ENCODE measurements around the gene RAB31.

Gene RAB31

DNA sequence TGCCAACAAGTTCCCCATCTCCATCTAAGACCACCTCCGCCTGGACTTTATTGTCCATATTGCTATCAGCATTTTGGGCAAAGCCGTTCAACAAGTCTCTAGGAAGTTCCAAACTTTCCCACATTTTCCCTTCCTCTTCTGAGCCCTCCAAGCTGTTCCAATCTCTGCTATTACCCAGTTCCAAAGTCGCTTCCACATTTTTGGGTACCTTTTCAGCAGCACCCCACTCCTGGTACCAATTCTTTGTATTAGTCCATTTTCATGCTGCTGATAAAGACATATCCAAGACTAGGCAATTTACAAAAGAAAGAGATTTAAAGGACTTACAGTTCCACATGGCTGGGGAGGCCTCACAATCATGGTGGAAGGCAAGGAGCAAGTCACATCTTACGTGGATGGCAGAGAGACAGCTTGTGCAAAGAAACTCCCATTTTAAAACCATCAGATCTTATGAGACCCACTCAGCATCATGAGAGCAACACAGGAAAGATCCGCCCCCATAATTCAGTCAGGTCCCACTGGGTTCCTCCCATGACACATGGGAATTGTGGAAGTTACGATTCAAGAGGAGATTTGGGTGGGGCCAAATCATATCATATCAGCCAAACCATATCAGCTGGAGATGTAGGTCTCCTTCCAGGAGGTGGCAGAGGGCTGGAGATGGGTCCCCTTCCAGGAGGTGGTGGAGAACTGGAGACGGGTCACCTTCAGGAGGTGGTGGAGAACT lies 157.8 kb downstream of the RAB31 start:
- DNase-seq (ENCODE audit: low spot score): no peak

DNA sequence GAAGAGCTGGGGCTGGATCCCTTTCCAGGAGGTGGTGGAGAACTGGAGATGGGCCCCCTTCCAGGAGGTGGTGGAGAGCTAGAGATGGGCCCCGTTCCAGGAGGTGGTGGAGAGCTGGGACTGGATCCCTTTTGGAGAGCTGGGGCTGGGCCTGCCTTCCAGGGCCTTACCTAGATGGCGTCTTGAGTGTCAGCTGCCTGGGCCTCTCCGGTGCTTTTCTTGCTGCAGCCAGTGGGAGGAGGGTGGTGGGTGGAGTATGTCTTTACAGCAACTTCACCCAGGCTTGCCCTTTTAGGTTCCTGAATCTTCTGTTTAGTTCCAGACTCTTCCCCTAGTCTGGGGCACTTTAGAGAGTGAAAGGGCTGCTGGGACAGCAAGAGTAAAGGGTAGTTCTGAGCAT lies 158.5 kb downstream of the RAB31 start:
- no peak for DNase-seq (ENCODE audit: low spot score)

DNA sequence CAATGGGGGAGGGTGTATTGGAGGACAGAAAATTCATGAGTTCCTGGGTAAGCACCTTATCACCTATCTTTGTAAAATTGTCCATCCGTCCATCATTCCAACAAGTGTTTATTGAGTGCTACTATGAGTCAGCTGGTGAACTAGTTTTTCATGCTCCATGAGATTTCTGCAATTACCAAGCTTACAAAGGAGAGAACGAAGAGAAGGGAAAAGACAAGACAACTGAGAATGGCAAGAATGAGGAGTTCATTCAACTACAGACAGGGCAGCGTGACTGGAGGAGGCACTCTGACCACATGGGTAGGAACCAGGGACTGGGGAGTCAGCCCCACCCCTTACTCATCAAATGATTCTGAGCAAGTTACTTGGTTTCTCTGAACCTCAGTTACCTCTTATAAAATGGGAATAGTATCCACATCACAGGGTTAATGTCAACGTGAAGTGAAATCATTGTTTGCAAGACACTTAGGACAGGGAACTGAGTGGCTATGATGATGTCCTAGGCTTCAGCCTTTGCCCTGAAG lies 159.0 kb downstream of the RAB31 start:
- no peak for DNase-seq (ENCODE audit: low spot score)

DNA sequence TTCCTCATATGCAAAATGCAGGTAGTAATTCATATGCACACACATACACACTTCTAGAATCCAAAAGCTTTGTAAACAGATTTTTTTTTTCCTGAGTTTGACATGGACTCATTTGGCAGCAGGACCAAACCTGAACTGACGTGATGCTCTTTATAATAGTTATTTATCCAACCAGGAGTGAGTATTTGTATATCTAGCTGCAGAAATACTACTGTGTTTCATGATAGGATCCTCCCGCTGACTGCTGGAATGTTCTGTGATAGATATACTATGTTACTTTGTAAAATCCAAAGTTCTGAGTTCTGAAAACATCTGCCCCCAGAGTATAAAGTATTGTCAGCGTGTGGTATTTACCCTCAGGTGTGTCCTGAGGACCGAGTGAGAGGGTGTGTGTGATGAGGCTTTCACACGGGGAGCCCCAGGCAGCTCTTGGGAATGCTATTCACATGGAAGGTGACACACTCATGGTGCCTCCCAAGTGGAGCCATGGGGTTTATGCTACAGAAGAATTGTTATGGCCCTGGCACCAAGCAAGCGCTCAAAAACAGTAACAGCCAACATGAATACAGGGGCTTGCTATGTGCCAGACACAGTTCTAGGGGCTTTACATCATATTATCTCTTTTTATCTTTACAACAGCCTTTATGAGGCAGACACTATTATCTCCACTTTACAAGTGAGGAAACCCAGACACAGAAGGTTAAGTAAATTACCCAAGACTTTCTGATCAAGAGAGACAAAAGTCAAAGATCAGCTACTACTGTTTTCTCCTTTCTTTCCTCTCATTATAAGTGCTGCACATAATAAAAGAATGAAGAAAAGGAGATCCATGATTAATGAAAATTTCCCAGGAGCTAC lies 161.0 kb downstream of the RAB31 start:
- DNase-seq (ENCODE audit: low spot score): no peak

DNA sequence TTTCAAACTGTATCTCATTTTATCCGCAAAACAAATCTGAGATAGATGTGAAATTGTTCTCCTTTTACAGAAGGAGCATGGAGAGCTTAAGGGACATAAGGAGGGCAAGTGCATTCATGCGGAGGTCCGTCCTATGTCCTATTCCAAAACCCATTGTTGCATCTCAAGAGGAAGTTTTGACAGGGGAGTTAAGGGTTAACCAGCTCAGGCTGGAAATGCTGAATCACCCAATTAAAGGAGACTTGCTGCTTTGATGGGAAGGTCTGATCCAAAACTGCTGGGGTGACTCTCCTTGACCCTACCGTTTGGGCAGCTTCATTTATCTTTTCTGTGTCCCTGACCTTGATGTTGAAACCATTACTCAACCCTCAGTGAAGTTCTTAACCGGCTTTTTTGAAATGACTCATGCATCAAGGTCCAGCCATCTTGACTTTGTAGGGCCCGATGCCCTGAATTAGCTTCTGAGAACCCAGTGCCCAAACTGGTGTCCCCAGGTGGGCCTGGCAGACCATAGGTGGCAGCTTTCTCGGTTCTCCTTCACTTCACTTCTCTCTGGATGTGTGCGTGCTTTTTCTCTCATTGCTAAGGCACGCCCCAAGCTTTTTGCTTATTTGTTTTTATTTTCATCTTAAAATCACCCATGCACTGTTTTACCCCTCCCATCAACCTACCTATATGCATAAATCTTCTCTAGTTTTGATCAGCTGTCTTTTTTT lies 161.8 kb downstream of the RAB31 start:
- DNase-seq (ENCODE audit: low spot score): no peak

DNA sequence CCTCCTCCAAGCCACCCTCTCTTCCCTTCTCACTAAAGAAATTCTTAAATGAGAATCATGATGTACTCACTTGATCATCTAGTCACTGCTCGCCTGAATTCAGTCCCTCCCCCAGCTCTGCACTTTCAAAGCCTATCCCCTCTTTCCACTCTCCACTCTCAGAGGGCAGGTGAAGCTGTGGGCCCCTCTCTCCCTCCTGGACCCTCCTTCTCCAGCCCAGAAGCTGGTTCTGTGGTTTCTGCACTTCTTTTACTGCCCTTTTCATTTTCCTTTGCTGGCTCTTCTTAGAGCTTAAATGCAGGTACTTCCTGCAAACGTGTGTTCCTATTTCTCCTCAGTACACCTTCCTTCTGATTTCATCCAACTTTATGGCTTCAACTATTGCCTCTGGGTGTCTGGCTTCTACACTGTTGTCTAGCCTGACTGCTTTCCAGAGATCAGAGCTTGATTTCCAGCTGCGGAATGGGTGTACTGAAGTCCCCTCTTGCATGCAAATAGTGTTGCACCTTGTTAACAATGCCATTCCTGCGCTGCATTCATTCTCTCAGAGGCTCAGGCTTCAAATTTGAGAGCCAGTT lies 162.4 kb downstream of the RAB31 start:
- no peak for DNase-seq (ENCODE audit: low spot score)

DNA sequence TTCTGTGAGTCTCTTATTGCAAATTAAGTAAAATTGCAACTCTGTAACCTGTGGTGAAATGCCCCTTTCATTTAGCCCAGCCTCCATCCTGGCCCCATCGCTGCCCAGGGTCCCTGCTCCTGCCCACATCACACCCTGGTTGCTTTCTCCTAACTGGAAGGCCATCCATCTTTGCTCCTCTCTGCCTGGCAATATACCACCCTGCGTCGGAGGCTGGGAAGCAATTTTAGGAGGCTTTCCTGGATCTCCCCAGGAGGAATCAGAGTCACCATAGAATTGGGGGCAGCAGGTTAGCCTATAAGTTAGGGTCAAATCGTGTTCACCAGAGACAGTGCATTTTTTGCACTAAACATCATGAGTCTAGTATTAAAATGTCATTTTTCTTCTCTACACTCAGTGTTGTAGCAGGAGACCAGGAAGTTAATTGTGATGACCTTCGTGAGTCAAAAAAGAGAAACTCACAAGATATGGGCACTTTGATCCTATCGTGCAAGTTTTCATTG lies 163.2 kb downstream of the RAB31 start:
- DNase-seq (ENCODE audit: low spot score): no peak

DNA sequence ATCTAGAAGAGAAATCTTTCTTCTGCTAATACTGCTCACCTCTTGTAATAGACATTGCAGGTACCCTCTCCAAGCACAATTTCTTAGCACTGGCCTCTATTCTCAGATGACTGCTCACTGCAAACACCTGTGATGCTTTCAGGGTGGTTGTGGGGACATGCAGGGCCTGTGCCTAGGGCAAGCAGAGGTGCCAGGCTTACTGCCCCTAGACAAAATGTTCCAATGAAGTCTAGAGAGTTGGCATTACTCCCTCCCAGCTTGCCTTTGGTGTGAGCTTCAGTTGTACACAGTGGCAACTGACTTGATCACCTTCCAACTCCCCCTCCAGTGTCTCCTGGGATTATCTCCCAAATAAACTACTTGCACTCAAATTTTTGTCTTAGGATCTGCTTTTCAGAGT lies 164.7 kb downstream of the RAB31 start:
- no peak for DNase-seq (ENCODE audit: low spot score)

DNA sequence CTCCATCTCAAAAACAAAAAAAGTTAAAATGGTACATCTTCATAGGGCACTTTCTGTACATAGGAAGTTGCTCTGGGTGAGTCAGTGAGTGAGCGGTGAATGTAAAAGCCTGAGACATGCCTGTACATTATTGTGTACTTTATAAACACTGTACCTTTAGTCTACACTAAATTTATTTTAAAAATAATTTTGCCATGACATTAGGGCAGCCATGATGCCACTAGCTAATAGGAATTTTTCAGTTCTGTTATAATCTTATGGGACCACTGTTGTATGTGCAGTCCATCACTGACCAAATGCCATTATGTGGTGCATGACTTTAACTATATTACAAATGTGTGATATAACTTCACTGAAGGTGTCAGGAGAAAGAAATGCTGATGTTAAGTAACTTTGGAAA lies 166.6 kb downstream of the RAB31 start:
- DNase-seq (ENCODE audit: low spot score): no peak

DNA sequence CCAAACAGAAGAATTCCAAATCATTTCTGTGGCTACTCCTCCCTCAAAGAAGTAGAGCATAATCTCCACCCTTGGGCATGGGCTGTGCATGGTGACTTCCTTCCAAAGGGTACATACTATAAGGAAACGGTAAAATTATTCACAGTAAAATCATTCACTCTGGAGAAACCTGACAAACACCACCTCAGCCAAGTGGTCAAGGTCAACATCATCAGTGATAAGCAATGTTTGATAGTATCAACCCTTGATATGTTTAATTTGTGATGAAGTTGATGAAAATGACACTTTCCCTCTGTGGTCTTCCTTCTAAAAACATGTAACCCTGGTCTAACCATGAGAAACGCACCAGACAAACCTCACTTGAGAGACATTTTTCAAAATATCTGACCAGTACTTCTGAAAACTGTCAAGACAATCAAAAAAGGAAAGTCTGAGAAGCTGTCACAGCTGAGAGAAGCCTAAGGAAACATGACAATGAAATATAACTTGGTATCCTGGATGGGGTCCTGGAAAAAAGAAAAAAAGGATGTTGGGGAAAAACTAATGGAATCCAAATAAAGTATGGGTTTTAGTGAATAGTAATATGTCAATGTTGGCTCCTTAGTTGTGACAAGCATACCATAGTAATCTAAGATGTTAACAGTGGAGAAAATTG lies 168.2 kb downstream of the RAB31 start:
- no peak for DNase-seq (ENCODE audit: low spot score)

DNA sequence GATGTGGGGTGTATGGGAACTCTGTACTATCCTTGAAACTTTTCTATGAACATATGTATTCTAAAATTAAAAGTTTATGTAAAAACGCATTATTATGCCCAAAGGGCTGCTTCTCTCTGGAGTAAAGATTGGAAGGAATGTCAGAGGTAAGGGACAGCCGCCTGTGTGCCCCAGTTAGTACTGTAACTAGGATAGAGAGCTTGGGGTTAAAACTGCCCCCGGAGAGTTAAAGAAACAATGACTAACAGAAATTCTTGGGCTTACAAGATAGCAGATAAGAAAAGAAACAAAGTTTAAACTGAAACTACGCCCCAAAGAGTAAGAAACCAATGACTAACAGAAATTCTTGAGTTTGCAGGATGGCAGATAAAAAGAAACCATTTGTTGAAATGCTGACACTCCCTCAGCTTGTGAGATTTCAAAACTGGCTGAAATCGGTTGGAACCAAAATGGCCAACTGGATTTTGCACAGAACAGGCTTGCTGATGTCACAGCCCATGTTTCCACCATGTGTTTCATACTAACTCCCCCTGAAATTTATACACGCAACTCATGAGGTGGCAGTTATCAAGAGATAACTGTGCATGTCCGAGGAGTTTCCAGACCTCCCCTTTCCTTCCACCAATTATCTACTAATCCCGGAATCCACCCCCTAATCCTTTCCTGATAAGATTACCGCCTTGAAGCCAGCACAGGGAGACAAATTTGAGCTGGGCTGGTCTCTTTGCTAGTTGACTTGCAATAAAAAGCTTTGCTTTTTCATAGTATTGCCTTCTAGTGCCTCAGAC lies 169.0 kb downstream of the RAB31 start:
- DNase-seq (ENCODE audit: low spot score): no peak

DNA sequence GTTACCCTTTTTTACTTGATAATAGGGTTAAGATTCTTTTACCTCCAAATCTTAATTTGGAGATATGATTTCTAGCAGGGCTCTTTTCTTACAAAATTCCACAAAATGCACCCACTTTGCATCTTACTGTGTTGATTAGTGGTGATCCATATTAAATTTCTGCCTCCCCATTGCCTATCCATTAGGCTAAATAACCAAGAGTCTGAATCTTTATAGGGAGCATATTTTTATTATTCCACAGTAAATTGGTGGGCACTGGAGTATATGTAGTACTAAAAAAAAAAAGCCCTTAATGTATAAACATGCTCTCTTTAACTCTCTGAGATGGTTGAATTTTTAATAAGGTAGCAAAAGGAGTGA lies 169.5 kb downstream of the RAB31 start:
- no peak for DNase-seq (ENCODE audit: low spot score)

DNA sequence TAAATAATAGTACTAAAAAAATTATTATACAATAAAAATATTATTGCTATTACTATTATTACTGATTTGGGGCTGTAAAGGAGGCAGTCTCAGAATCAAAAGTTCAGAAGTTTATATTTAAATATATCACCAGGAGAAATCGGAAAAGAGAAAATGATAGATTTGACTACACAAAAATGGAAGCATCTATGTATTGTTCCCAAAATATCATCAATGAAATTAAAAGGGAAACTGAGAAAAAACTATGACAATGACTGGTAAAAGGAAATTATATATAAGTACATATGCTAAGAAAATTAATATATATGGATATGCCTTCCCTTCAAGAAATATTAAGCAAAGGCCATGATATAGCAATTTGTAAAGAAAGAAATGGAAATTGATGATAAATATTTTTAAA lies 170.0 kb downstream of the RAB31 start:
- DNase-seq (ENCODE audit: low spot score): no peak

DNA sequence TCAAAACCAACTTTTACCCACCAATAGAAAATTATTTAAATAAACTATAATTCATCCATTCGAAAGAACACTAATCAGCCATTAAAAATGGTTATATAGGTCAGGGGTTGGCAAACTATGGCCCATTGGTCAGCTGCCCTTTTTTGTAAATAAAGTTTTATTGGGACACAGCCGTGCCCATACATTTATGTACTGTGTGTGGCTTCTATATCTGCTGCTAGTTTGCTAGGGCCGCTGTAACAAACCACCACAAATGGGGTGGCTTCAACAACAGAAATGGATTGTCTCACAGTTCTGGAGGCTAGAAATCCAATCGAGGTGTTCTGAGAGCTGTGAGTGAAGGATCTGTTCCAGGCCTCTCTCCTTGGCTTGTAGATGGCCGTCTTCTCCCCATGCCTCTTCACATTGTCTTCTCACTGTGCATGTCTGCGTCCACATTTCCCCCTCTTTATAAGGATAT lies 170.7 kb downstream of the RAB31 start:
- DNase-seq (ENCODE audit: low spot score): no peak

DNA sequence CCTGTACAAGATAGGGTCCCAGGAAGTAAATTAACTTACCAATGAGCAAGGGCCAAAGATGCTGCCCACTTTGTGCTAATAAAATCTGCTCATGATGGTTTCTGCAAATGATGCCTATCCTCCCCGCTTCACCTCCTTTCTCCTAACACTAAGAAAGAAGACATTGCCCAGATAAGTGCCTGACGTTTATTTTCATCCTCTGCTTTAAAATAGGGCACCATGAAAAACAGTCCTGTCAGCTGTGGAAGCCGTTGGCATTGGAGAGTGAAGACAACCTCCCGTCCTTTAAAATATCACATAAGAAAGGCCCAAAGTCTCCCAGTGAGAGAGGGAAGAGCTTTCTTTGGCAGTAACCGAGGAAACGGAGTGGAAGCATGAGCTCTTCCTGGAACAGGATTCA lies 176.0 kb downstream of the RAB31 start:
- no peak for DNase-seq (ENCODE audit: low spot score)

DNA sequence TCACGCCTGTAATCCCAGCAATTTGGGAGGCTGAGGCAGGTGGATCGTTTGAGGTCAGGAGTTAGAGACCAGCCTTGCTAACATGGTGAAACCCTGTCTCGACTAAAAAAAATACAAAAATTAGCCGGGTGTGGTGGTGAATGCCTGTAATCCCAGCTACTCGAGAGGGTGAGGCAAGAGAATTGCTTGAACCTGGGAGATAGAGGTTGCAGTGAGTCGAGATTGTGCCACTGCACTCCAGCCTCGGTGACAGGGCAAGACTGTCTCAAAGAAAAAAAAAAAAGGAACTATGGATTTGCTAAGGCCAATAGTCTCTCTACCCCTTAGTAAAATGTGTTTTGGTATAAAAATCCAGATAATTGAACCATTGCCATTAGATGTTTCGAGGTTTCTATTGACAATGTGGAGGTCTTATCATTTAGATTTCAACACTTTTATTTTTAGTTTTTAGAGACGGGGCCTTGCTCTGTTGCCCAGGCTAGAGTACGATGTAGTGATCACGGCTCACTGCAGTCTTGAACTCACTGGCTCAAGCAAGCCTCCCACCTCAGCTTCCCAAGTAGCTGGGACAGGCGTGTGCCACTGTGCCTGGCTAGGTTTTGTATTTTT lies 176.5 kb downstream of the RAB31 start:
- no peak for DNase-seq (ENCODE audit: low spot score)

DNA sequence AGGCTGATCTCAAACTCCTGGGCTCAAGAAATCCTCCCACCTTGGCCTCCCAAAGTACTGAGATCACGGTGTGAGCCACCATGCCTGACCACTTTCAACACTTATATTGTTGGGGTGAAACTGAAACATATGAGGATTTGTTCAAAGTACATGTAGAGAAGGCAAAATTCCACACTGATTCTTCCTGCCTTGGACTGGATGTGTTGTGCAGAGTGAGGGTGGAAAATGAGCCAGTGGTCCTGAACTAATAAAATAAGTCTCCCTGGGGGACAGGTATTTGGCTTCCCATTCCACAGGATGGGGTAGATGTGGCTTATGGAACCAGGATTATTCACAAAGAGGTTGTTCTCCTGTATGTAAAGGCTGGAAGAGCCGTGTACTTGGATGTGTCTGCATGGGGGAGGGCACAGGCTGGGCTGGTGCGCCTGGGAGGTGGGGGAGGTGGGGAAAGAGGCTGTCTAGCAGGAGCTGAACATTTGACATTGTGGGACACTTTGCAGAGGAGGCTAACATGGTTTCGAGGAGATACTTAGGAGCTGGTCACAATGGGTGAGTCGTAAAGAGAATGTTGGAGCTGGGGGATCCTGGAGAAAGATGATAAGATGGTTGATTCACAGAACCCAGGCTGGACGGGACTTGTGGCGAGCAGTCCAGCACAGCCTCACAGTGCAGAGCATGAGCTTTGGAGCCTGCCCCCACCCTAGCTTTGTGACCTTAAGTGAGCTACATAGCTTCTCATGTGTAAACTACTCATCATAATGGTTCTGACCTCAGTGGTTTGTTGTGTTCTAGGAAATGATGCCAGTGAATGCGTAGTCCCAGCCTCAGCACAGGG lies 177.3 kb downstream of the RAB31 start, which contains the start of gene TXNDC2:
TXNDC2 (plus strand) TSS at position 804 of the 835 bp plus-strand sequence. CDS start 708 bp downstream, outside the sequence.
- DNase-seq (ENCODE audit: low spot score): no peak

DNA sequence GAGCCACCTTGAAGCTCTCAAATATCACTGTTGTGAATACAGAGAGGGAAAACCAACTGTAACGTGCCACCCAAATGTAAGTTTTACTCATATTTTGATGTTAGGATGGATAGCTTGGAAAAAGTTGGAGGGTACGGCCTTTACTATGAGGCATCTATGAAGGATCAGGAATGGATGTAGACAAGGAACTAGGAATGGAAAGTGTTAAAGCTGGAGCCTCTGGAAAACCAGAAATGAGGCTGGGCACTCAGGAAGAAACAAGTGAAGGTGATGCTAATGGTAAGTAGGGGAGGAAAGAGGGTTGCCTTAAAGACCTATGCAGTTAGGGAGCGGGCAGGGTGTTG lies 177.9 kb downstream of the RAB31 start:
- DNase-seq (ENCODE audit: low spot score): no peak

DNA sequence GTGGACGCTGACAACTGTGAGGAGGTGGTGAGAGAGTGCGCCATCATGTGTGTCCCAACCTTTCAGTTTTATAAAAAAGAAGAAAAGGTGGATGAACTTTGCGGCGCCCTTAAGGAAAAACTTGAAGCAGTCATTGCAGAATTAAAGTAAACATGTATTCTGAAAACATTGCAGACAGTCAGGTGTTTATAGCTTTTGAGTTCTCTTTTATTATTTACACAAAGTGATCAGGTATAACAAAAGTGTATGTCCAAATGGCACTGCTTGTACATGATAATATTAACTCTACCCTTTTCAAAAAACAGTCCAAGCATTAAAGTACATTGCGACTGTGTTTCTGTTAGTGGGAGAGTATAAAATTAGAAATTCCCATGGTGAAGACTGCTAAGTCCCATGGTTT lies 179.9 kb downstream of the RAB31 start:
- DNase-seq (ENCODE audit: low spot score): no peak
